ENCODE measurements around the gene POLR1A.
"Not testable (repeated sequence)": the region's sequence is repeated elsewhere in the genome, so short reads cannot be mapped to it uniquely, and the experiment has no call there.

Gene POLR1A

DNA sequence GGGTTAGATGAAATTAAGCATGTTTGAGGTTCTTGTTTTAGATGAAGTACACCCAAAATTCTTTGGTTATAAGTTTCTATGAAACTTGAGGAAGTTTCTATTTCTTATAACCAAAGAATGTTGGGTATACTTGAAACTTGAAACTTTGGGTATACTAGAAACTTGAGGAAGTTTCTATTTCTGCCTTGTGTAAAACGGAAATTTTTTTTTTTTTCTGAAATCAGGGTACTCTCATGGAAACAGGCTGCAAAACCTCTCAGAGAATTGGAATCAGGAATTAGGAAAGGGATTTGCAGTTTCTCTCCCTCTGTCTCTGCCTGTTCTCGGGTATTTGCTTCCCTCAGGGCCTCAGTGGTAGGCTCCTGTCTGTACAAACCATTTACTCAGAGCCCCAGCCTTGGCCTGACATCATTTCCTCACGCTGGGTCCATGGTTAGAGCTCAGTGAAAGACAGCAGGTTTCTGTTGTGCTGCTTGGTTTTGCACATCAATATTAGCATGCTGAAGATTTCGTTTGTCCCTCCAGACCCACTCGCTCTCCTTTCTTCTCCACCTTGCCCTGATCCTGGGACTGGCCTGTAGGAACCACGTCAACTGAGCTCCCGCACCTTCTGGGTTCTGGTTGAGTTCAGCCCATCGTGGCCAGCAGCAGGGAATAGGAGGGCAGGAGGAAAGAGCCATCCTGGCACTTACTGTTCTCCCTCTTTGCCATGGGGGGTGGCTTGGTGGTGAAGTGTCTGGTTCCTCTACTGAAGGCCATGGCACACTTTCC is 106.4 kb downstream of the POLR1A start:
- no peak for DNase-seq (ENCODE audit: low read depth in 2 of 2, low spot score in 1 of 2)

DNA sequence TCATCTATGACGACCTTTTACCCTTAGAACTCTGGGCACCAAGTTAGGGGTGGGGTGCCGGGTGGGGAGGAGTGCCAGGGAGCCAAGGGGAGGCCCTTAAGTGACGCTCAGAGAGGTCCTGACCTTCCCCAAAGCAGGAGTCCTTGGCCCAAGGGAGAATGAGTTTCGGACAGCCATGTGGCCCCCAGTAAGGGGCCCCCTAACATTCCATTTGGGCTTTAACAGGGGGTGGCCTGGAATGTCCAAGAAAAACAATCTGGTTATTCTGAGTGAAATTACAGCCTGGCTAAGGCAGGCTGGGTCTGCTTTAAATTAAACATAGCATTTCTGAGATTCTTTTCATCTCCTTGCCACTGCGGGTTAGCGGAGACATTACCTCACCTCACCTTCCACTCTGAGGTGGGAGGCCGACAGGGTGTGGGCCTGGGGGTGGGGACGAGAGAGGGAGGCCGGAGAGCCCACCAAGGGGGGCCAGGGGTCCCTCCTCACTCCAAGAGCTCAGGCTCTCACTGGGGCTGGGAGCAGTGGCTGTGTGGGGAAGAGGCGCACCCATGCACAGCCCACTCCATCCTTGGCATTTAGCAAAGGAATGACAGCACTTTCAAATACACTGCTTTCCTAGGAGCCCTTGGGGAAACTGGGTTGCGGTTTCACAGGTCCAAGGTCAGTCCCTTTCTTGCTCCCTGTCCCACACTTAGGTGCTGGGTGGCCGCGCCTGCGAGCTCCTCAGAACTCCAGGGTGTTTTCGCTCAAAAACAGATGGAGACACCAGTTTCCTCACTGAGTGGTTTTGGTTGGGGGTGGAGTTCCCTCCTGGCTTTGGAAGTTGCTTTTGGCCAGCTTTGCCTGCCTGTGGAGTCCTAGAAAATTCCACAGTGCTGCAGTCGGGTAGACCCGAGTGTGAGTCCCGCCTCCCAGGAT is 107.4 kb downstream of the POLR1A start:
- DNase-seq (ENCODE audit: low read depth in 2 of 2, low spot score in 1 of 2): no peak

DNA sequence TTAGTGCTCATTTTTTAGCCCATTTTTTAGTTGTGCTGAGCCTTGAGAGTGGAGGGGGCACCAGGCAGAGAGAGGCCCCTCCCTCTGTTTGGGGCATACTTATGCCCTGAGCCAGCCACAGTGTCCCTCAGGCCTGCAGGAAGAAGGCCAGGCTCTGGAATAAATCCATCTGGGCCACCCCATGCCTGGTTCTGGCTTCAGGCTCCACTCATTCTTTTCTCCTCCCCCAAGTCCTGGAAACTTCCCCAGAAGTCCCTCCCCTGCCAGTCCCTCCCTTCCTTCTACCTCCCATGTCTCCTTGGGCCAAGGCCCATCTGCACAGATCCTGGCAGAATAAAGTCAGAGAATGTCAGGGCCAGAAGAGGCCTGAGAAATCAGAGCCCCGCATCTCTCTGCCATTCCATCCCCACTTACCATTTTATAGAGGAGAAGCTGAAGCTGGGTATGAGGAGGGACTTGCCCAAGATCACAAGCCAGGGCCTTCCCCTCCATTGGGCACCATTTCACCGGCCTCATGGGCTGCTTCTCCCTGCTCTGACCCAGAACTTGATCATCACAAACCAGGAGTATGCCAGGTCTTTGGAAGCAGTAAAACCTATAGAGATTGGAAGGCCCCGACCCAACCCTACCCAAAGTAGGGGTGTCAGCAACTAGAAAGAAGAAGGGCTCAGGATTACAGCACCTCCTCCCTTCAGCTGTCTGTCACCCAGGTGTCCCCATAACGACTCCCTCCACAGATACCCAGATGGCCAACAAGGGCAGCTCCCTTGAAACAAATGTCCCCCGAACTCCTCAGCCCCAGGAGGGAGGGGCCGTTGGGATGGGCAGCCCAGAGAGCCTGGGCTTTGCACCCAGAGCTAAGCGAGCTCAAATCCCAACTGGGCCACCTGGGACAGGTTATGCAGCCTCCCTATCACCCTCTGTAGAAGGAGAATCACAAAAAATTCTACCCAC is 108.4 kb downstream of the POLR1A start:
- no peak for DNase-seq (ENCODE audit: low read depth in 2 of 2, low spot score in 1 of 2)

DNA sequence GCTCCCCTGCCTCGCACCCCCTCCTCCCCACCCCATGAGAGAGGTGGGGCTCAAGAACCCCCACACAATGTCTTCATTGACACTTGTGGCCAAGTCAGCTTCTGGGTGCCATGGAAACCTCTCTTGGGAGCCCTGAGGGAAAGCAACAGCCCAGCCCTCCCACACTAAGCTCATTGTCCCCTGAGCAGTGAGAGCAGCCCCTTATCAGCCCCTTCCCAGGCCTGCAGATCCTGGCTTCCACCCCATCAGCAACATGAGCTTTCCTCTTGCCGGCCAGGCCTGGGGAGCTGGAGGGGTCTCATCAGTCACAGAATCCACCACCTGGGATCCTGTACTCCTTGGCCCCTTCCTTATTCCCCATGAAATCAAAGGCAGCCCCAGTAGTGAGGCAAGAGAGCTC is 109.1 kb downstream of the POLR1A start:
- no peak for DNase-seq (ENCODE audit: low read depth in 2 of 2, low spot score in 1 of 2)

DNA sequence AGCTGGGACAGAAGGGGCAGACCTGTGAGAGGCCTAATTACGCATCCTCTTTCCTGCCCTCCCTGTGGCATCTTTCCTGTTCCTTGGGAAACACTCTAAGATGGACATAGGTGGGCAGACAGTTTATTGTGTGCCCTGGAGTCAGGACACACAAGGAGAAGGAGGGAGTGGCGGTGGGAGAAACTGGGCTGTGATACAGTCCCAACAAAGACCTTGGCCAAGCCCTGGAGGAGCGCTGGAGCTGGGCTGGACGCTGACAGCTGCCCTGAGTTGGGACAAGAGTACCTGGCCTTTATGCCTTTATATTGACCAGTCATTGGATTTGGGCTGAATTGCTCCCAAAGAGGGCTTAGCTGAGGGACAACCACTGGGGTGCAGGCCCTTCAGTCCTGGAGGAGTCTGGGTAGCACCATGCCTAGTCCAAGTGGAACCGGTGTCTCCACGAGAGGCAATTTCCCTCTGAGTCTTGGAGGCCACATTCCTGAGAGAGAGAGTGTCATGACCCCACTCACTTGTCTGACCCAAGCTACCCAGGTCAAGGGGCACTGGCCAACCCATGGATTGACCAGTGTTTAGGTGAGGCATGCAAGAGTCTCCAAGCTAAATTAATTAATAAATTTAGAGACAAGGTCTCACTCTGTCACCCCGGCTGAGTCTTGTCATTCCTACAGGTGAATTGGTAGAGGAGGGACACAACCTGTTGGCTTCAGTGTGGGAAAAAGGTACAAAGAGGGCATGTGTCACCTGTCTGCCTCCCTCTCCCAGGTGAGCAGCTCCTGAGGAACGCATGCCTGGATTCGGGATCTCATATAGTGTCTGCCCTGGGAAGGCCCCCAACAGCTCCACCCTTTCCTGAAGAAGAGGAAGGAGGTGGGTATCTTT is 109.8 kb downstream of the POLR1A start:
- DNase-seq (ENCODE audit: low read depth in 2 of 2, low spot score in 1 of 2): no peak

DNA sequence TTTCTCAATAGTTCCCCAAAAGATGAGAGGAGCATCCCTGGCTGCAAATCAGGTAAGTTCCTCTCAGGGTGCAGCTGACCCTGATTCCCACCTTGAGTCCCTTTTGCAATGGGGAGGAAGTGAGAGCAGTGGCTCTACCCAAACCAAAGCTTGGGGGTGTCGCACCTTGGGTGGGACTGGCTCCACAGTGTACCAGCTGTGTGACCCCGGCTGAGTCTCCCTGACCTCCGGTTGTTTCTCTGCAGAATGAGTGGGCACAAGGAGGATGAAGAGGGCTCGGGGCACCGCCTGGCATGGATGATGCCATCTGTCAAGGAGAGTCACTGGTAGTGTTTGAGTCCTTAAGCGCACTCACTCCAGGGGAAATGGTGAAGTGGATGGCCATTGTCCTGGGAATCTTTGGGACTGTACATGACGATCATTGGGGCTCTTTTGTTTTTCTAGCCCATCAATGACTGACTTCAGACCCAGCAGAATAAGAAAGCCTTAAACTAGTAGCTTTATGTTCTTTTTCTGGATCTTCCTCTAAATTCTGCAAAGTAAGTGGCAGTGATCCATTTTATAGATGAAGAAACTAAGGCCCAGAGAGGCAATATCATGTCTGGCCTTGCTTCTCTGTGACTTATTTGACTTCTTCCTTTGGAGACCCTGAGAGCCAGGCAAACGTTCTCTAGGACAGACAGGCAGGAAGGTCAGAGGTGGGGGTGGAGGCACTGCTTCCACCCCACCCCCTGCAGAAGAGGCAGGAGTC is 110.6 kb downstream of the POLR1A start:
- no peak for DNase-seq (ENCODE audit: low read depth in 2 of 2, low spot score in 1 of 2)

DNA sequence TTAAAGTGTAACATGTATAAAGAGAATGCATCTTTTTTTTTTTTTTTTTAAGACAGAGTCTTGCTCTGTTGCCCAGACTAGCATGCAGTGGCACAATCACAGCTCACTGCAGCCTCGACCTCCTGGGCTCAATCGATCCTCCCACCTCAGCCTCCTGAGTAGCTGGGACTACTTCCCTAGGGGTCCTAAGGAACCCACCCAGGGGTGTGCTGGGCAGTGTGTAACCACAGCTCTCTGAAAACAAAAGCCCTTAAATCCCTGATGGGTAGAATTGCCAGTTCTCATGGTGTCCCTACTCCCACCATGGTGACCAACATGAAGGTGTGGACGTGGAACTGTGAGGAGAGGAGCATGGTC is 111.3 kb downstream of the POLR1A start:
- no peak for DNase-seq (ENCODE audit: low read depth in 2 of 2, low spot score in 1 of 2)

DNA sequence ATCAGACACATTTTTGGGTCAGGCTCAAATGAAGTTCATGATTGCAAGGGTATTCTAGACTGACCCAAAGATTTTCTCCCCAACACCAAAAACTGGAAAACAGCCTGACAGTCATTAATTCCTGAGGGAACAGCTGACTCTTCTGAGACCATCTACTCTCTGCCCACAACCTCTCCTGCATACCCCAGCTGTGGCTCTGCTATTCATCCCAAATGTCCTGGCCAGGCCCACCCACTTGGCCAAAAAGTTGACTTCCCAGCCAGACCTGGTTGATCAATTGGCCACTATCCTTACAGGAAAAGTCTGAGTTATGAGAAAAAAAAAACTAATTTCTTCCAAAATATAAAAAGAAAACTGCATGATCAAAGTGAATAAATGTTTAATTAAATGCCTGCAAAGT is 113.1 kb downstream of the POLR1A start:
- no peak for DNase-seq (ENCODE audit: low read depth in 2 of 2, low spot score in 1 of 2)

DNA sequence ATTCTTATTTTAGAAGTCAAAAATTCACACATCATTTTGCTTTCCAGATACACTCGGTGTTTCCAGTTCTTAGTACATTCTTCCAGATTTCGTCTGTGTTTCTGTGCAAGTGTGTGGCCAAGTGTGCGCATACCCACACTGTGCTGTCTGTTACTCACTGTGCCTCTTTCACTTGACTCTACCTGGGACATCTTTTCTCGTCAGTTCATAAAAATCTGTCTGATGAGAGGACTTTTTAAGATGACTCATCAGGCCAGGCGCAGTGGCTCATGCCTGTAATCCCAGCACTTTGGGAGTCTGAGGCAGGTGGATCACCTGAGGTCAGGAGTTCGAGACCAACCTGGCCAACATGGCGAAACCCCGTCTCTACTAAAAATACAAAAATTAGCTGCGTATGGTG is 113.6 kb downstream of the POLR1A start:
- DNase-seq (ENCODE audit: low read depth in 2 of 2, low spot score in 1 of 2): not testable (repeated sequence)

DNA sequence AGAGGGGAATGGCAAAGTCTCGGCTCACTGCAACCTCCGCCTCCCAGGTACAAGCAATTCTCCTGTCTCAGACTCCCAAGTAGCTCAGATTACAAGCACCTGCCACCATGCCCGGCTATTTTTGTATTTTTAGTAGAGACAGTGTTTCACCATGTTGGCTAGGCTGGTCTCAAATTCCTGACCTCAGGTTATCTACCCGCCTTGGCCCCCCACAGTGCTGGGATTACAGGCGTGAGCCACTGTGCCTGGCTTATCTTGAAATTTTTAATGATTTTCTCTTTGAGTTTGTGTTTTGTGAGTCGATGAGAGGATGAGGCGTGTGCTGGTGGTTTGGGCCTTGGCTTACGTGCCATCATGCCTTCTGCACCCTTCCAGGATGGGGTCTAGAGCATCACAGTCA is 115.6 kb downstream of the POLR1A start:
- DNase-seq (ENCODE audit: low read depth in 2 of 2, low spot score in 1 of 2): no peak

DNA sequence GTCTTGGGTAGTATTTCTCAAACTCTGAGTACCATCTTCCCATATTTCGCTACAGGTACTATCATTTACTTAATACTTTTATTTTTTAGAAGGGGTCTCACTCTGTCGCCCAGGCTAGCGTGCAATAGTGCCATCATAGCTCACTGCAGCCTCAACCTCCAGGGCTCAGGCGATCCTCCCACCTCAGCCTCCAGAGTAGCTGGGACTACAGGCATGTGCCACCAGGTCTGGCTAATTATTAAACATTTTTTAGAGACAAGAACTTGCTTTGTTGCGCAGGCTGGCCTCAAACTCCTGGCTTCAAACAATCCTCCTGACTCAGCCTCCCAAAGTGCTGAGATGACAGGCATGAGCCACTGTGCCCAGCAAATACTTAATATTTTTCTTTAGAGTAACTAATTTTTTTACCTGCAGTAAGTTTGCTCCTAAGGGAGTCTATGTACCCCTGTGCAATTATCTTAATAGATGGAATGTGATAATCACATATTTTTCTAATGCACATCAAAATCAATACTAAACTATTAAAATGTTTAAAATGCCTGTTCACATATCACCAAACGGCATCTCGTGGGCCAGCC is 116.3 kb downstream of the POLR1A start:
- no peak for DNase-seq (ENCODE audit: low read depth in 2 of 2, low spot score in 1 of 2)

DNA sequence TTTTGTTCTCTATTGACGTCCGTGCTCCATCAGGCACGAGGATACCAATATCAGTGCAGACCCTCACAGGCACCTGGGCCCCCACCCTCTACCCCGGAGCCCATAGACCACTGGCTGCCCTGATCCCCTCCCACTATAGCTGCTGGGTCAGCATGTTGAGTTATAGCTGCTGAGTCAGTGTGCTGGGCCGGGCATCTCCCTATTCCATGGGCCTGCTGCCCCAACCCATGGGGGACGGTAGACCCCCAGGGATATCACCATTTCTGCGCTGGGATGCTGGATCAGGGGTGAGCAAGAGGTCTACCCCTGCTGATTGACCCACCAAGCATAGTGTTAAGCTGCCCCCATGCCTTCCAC is 116.8 kb downstream of the POLR1A start:
- DNase-seq (ENCODE audit: low read depth in 2 of 2, low spot score in 1 of 2): no peak

DNA sequence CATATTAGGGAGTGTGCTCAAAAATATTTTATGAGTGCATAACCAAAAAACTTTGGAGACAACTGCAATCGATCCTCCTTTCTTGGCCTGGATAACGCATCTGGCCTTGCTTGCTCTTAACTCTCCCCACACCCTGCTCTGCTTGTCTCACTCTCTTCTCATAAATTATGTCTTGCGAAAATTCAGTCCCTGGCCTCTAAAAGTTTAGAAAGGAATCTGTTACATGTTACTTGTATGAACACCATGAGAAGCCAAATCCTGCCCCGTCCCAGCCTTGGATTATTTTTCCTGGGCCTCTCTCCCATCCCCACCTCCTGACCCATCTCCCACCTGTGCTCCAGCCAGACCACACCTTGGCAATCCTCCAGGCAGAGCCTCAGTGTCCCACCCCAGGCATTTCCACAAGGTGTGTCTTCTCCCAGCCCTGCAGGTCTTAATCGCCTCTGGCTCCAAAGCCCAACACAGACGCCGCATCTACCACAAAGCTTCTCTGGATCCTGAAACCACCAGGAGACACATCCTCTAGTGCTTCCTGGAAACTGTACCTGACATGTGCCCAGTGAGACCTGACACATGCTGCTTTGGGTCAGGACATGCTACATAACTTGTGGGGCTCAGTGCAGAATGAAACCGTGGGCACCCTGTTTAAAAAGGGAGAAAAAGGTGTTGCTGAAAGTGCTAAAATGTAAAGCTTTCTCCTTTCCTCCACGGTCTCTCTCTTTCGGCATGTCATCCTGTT is 117.3 kb downstream of the POLR1A start:
- no peak for DNase-seq (ENCODE audit: low read depth in 2 of 2, low spot score in 1 of 2)

DNA sequence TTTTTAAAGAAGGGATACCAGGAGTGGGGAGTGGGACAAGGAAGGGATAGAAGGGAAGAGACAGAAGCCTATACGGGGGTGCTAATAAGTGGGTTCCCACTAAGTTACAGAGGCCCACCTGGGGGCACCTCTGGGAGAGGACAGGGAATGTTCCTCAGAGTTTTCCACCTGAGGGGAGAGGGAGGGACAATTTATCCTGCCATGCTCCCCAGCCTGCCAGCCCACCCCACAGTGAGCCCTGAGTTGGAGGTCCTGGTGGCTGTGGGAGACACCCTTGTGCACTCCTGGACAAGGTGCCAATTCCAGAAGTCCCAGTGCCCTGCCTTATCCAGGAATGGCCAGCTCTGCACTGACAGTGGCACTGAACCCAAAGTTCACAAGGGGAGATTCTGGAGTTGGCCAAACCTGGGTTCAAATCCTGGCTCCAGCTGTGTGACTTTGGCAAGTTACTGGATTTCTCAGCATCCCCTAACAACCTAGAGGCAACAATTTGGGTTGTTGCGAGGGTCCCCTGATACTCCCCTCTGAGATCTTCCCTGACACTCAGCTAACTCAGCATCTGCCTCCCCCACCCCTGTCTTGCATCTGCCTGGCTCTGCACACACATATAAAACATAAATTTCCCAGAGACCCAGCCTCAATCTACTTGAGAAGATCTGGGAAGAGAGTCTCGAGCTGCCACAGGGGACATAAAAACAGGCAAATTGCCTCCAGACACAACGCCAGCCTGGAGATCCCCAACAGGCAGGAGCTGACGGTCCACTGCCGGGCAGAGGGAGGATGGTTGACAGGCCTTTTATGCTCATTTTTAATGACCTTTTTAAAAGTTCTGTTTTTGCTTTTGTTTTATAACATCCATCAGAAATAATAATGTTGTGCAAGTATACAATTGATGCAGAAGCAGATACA is 118.2 kb downstream of the POLR1A start:
- DNase-seq (ENCODE audit: low read depth in 2 of 2, low spot score in 1 of 2): no peak

DNA sequence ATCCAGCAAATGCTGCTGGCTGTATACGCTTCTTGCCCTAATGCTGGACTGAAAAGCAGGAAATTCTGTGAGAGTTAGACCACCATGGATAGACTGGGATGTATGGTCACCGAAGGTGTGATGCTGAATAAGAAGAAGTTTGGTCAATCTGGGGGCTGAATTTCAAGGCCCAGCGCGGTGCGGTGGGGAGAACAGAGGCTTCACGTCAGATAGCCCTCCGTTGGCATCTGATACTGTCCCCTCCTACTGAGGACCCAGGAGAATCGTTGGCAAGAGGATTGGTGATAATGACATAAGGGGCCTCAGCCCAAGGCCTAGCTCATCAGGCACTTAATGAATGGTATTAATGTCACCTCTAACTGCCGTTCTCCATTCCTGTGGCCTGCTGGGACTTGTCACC is 119.6 kb downstream of the POLR1A start:
- DNase-seq (ENCODE audit: low read depth in 2 of 2, low spot score in 1 of 2): no peak

DNA sequence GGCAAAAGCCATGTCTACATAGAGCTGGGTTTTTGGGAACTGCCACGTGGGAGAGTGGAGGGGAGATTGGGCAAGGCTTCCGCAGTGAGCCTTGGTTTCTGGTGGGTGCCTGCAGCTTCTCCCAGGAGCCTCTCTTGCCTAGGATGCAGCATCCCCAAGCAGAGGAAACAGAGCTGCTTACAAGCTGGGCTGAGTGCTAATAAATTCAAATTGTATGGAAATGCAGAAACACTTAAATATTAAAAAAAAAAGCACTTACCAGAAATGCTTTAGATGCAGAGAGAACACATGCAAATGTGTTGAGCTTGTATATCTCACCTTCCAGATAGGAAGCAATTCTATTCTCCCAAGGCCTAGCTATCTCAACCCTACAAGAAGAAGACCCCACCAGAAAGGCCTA is 120.9 kb downstream of the POLR1A start:
- DNase-seq (ENCODE audit: low read depth in 2 of 2, low spot score in 1 of 2): no peak

DNA sequence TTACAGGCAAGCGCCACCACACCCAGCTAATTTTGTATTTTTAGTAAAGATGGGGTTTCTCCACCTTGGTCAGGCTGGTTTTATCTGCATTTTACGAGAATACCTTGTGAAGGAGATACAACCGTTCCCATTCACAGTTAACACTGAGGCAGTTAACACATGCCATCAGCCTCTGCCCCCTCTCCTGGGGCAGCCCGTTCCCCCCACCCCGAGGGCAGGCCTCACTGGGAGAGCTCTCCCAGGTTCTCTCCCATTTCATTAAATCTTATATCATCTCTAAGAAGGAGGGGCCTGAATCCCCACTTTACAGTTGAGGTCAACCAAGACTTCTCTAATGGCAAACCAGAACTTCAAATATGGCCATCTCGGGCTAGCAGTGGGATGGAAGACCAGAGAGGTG is 121.9 kb downstream of the POLR1A start:
- DNase-seq (ENCODE audit: low read depth in 2 of 2, low spot score in 1 of 2): no peak
